Right lobe of liver (tissue), 6 donors: Measurements from ENCODE around the gene ATRIP. TPM values are rescaled to one million over a fixed set of nuclear protein-coding genes. Genes with fewer than 3 reads are reported as not detected.

Experiments
- ATAC-seq, 4 donors: fragments of 200-7000 bp; cut with Tn5 transposase; one replicate each; pipeline ENCODE4 v1.9.1; 2020; ENCODE audit warnings: mild to moderate bottlenecking in 4 of 4, moderate library complexity in 4 of 4
- DNase-seq, 3 donors: peaks; one replicate each; pipeline ENCODE4 v3.0.0-alpha.2; 2020
- H3K27ac ChIP-seq, 3 donors: fragments of 200-600 bp; one replicate each; pipeline ENCODE4 v1.8.0; 2022
- H3K27me3 ChIP-seq, 2 donors: fragments of 200-600 bp; one replicate each; pipeline ENCODE4 v1.8.0; 2022
- H3K36me3 ChIP-seq, 4 donors: fragments of 200-600 bp; sonication (generic) in 1 of 4; one replicate each; pipeline versions ENCODE4 v1.5.1 to v1.8.0; 2017 to 2022; ENCODE audit warnings: control low read depth in 1 of 4
- H3K4me1 ChIP-seq, 4 donors: fragments of 200-600 bp; sonication (generic) in 1 of 4; one replicate each; pipeline versions ENCODE4 v1.5.1 to v1.8.0; 2017 to 2022; ENCODE audit warnings: control low read depth in 1 of 4
- H3K4me3 ChIP-seq, 3 donors: fragments of 200-600 bp; one replicate each; pipeline ENCODE4 v1.8.0; 2022
- H3K9me3 ChIP-seq, 4 donors: fragments of 200-600 bp; sonication (generic) in 1 of 4; one replicate each; pipeline versions ENCODE4 v1.5.1 to v1.8.0; 2017 to 2022; ENCODE audit warnings: control low read depth in 1 of 4
- CTCF ChIP-seq, 4 donors: fragments of 200-600 bp in 3 of 4; fragments of 450-650 bp in 1 of 4; IDR thresholded peaks; one replicate each; pipeline versions ENCODE4 v1.5.1 to v1.8.0; 2016 to 2022; ENCODE audit warnings: antibody characterized with exemption in 4 of 4, mild to moderate bottlenecking in 2 of 4
- POLR2A ChIP-seq: fragments of 450-650 bp; IDR thresholded peaks from one replicate; pipeline ENCODE4 v1.6.1; 2017; ENCODE audit warnings: antibody characterized with exemption, mild to moderate bottlenecking
- WGBS: methylation state at CpG from one replicate; pipeline ENCODE4 v1.1.6; 2018; ENCODE audit warnings: low coverage, low lambda C conversion rate; ENCODE audit not compliant: insufficient coverage; ENCODE audit errors: missing lambda C conversion rate; 5-methylcytosine and 5-hydroxymethylcytosine counted together
- intact Hi-C, 2 donors: fragments of 100-400 bp; cut with DNase I; formaldehyde crosslinking; loops; one replicate each; pipeline versions ENCODE4 v1.11.2 to v1.14.1; 2022
- total RNA-seq, 6 experiments: library from RNA; depleted of rRNA in 2 of 6; stranded (reverse); fragments of >200 nt in 2 of 6; fragmentation: NEBNext Ultra II Directional in 3 of 6; extraction: Animal tissue kit (Norgen Biotek cat#: 25700) in 3 of 6; gene quantifications; one replicate each; pipeline versions ENCODE4 v1.1.0 to v1.2.4, GENCODE V29; 2016 to 2023
- donor health status: DM: no; HTN: yes; CAD: no.
- donor health status: DM: no; HTN: no; CAD: no.
- donor health status: DM: no; HTN: no; CAD: no.
- donor health status: DM: no; HTN: yes; CAD: no.
- donor health status: DM: no; HTN: yes; CAD: no.

The ATRIP gene
- total RNA-seq, 6 experiments from 2014 or later, result 2.4 to 4.5 (median 3.2) TPM

GRCh38 chr3:48503401-48504050, 57.0 kb downstream of the ATRIP start:
- 33% methylated on average over 6 of the region's 26 CpGs for WGBS
- peaks cover 0 to 10% (median 2%) of the 10 kb centered on the region in 4 donors for H3K4me1 ChIP-seq
- intact Hi-C loops, result loop anchor here in 1 of 2 donors (5.0 kb wide), 1 partner anchor 36 kb away; a partner anchor contains a TSS
- H3K4me3 ChIP-seq, result peak overlapping the region; percentile 60 to 67 (median 62)
- no peaks in the 10 kb centered on the region for H3K36me3 ChIP-seq
- no peaks in the 10 kb centered on the region for H3K9me3 ChIP-seq
- H3K27ac ChIP-seq, result peak overlapping the region; percentile 73 to 90 (median 75)
- ATAC-seq, result peak in 2 of 4 donors; percentile 7 to 20
- DNase-seq, result peak in 1 of 3 donors; percentile 50
- no peak for TF ChIP-seq POLR2A
- TF ChIP-seq CTCF (IDR thresholded peaks at IDR 0.05), result no peak
- H3K27me3 ChIP-seq, result no peaks in the 10 kb centered on the region

GRCh38 chr3:48504051-48504946, 57.8 kb downstream of the ATRIP start, which contains the start of gene SHISA5:
TSS of gene SHISA5 (minus strand) at chr3:48504174. CDS start at chr3:48504094, 80 bp downstream.
- H3K4me1 ChIP-seq, result peaks cover 0 to 10% (median 2%) of the 10 kb centered on the region in 4 donors
- no peaks in the 10 kb centered on the region for H3K36me3 ChIP-seq
- DNase-seq, result peak; percentile 78 to 84 (median 79)
- WGBS, result 0% methylated on average over 19 of the region's 66 CpGs
- intact Hi-C loops, result loop anchor here in 1 of 2 donors (5.0 kb wide), 1 partner anchor 37 kb away; a partner anchor contains a TSS
- H3K4me3 ChIP-seq, result peak within 1 kb of the TSS; percentile 60 to 67 (median 62)
- no peaks in the 10 kb centered on the region for H3K27me3 ChIP-seq
- no peaks in the 10 kb centered on the region for H3K9me3 ChIP-seq
- peak within 1 kb of the TSS; percentile 73 to 90 (median 75) for H3K27ac ChIP-seq
- TF ChIP-seq POLR2A, result peak; percentile 46
- no peak for TF ChIP-seq CTCF (IDR thresholded peaks at IDR 0.05)
- peak; percentile 75 to 78 (median 76) for ATAC-seq

GRCh38 chr3:48505146-48505545, 58.6 kb downstream of the ATRIP start:
- H3K9me3 ChIP-seq, result no peaks in the 10 kb centered on the region
- TF ChIP-seq CTCF (IDR thresholded peaks at IDR 0.05) (no peak), POLR2A (no peak)
- H3K36me3 ChIP-seq, result no peaks in the 10 kb centered on the region
- H3K4me3 ChIP-seq, result no peak overlapping the region
- intact Hi-C loops, result no loop called here
- DNase-seq (no peak), ATAC-seq (no peak)
- no peak overlapping the region for H3K27ac ChIP-seq
- no peaks in the 10 kb centered on the region for H3K27me3 ChIP-seq
- no CpG with 5 or more reads among the region's 2 CpGs for WGBS
- H3K4me1 ChIP-seq, result peaks cover 0 to 10% (median 2%) of the 10 kb centered on the region in 4 donors

GRCh38 chr3:48505968-48506504, 59.5 kb downstream of the ATRIP start:
- Histone ChIP-seq H3K4me3 (no peak overlapping the region), H3K27me3 (no peaks in the 10 kb centered on the region), H3K4me1 (peaks cover 0 to 10% (median 2%) of the 10 kb centered on the region in 4 donors), H3K27ac (no peak overlapping the region), H3K9me3 (no peaks in the 10 kb centered on the region), H3K36me3 (no peaks in the 10 kb centered on the region)
- ATAC-seq, result no peak
- WGBS, result 100% methylated on average over 5 of the region's 6 CpGs
- intact Hi-C loops, result no loop called here
- DNase-seq, result no peak
- no peak for TF ChIP-seq CTCF (IDR thresholded peaks at IDR 0.05)
- no peak for TF ChIP-seq POLR2A
